DMS 273 (cell line): ENCODE measurements around the gene TGFB3.
"Not testable (repeated sequence)": the region's sequence is repeated elsewhere in the genome, so short reads cannot be mapped to it uniquely, and the experiment has no call there.

Source experiments
- DNase-seq: peaks from one replicate; lab custom pipeline; 2025; ENCODE audit not compliant: unreplicated experiment; lab: John Stamatoyannopoulos, UW

Gene TGFB3

GRCh38 chr14:75961662-75962061 is 20.1 kb downstream of the TGFB3 start:
- DNase-seq: peak; percentile 91

DNA sequence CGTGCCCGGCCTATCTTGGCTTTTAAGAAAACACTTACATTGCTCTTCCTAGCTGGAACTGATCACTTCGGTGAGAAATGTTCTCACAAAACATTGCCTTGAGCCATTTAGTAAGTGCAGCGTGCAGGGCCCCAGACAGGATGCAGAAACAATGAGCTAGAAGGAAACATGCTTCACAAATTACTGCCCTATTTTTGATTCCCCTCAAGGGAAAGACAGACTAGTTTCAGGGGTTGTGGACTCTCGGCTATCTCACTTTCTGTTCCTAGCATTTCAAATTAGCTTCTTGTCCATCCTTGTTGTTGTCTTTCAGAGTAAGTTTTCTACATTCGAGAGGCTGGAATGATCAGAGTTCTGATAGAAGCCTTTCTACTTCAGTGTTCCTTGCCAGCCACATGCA is 21.6 kb downstream of the TGFB3 start:
- DNase-seq: no peak

DNA sequence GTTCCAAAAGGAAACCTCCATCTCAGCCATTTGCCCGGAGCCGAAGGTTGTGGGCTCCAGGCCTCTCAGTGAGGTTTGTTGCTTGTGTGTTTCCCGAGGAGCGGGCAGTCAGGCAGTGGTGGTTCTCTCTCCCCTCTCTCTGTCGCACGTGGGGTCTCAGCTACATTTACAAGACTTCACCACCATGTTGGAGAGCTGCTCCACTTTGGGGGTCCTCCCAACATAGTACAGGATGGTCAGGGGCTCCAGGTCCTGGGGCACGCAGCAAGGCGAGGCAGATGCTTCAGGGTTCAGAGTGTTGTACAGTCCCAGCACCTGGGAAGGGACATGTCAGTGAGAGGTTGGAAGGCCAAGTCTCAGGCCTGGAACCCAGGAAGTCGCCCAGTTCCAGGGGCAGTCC is 22.8 kb downstream of the TGFB3 start:
- no peak for DNase-seq

DNA sequence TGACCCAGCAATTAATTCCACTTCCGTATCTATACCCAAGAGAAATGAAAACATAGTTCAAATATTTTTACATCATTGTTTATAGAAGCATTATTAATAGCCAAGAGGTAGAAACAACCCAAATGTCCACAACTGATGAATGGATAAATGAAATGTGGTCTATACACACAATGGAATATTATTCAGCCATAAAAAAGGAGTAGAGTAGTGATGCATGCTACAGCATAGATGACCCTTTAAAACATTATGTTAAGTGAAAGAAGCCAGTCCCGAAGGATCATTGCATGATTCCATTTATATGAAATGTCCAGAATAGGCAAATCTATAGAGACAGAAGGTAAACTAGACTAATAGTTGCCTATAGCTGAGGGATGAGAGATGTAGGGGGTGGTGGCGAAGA is 29.3 kb downstream of the TGFB3 start:
- no peak for DNase-seq

GRCh38 chr14:75946785-75947184 is 35.0 kb downstream of the TGFB3 start:
- DNase-seq: no peak

GRCh38 chr14:75944607-75945241 is 37.1 kb downstream of the TGFB3 start:
- DNase-seq: no peak

- peak; percentile 88 for DNase-seq
Observed at GRCh38 chr14:75941030-75941429, 40.8 kb downstream of the TGFB3 start.

GRCh38 chr14:75939200-75939599 is 42.6 kb downstream of the TGFB3 start:
- DNase-seq: no peak

DNA sequence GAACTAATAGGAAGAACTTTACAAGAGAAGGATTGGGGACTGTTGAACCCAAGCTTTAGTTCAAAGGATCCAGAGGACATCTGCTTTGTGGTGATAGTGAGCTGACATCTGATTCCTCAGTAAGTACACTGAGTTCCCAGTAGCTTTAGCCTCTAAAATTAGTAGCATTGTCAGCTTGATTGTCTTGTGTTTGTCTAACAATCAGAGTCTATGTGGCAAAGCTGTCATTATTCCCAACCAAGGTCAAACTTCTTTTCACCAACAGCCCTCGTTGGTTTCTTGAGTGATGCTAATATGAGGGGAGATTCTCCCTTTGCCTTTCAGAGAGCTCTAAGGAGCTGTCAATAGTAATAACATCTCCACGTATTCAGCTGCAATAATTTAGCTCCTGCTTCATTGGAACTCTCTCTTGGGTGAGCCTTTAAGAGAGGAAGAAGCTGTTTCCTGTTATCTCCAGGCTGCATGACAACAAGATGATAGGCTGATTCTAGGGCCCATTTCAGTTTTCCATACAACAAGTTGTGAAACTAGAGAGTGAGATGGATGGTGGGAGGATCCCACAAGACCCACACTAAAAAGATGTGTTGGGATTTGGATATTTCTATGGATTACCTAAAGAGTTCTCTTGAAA is 46.7 kb downstream of the TGFB3 start:
- no peak for DNase-seq

GRCh38 chr14:75933712-75934296 is 48.0 kb downstream of the TGFB3 start:
- DNase-seq: no peak

GRCh38 chr14:75928690-75929181 is 53.1 kb downstream of the TGFB3 start:
- no peak for DNase-seq

- DNase-seq: no peak
Observed at GRCh38 chr14:75927564-75928087, 54.2 kb downstream of the TGFB3 start.

GRCh38 chr14:75926431-75927115 is 55.2 kb downstream of the TGFB3 start:
- DNase-seq: no peak

DNA sequence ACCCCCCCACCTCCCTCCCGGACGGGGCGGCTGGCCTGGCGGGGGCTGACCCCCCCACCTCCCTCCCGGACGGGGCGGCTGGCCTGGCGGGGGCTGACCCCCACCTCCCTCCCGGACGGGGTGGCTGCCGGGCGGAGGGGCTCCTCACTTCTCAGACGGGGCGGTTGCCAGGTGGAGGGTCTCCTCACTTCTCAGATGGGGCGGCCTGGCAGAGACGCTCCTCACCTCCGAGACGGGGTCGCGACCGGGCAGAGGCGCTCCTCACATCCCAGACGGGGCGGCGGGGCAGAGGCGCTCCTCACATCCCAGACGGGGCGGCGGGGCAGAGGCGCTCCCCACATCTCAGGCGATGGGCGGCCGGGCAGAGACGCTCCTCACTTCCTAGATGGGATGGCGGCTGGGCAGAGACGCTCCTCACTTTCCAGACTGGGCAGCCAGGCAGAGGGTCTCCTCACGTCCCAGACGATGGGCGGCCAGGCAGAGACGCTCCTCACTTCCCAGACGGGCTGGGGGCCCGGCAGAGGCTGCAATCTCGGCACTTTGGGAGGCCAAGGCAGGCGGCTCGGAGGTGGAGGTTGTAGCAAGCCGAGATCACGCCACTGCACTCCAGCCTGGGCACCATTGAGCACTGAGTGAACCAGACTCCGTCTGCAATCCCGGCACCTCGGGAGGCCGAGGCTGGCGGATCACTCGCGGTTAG is 56.5 kb downstream of the TGFB3 start:
- DNase-seq: not testable (repeated sequence)

DNA sequence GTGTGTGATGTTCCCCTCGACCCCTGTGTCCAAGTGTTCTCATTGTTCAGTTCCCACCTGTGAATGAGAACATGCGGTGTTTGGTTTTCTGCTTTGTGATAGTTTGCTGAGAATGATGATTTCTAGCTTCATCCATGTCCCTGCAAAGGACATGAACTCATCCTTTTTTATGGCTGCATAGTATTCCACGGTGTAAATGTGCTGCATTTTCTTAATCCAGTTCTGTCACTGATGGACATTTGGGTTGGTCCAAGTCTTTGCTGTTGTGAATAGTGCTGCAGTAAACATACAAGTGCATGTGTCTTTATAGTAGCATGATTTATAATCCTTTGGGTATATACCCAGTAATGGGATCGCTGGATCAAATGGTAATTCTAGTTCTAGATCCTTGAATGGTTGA is 61.4 kb downstream of the TGFB3 start:
- not testable (repeated sequence) for DNase-seq

- DNase-seq: peak; percentile 95
Observed at GRCh38 chr14:75917946-75918335, 63.9 kb downstream of the TGFB3 start.

GRCh38 chr14:75917322-75917945 is 64.4 kb downstream of the TGFB3 start:
- peak; percentile 78 for DNase-seq

DNA sequence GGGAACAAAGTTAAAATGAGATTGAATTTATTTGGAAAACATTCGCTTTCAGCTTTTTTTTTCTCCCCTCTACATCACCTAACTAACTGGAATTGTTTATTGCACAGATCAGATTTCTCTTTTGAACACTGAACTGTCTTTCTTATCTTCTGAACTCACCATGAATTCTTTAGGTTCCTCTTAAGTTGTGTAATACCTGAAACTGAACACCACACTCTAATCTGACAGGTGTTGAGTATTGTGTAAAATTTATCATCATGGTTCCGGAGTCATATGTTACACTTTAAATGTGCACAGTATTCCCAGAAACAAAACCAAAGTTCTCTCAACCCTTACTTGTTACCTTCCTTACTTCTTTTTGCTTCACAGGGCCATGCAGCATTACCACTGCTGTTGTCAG is 66.8 kb downstream of the TGFB3 start:
- peak; percentile 40 for DNase-seq

GRCh38 chr14:75913183-75913582 is 68.6 kb downstream of the TGFB3 start:
- DNase-seq: no peak

DNA sequence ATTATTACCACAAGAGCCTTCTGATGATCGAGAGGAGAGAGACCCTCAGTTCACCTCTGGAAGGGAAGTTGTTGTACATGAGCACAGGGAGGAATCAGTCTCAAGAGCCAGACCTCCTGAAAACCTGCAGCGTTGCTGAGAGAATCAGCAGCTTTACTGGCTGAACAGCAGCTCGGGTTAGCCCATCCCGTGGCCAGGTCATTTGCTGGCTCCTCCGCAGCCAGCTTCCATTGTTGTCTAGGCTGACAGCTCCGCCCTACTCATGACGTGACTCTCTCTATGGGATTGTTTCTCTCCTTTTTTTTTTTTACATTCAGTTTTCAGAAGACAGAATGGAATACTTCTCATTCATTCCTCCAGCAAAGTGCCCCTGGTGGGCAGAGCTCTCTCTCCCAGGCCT is 69.9 kb downstream of the TGFB3 start:
- peak; percentile 45 for DNase-seq

GRCh38 chr14:75910048-75910447 is 71.7 kb downstream of the TGFB3 start:
- DNase-seq: no peak
